H9 (cell line): ENCODE data around the gene NADSYN1. TPM values are rescaled to one million over a fixed set of nuclear protein-coding genes. Genes with fewer than 3 reads are reported as not detected.
A peak's percentile ranks its signal among the peaks of the same experiment; 100 is the strongest.

Experiments used
- DNase-seq: peaks from one replicate; pipeline ENCODE4 v3.0.0-alpha.2; 2017
- H2AFZ ChIP-seq: one replicate; pipeline ENCODE4 v1.6.1; 2013; ENCODE audit warnings: mild to moderate bottlenecking, low read length, control low read depth, moderate library complexity
- H2AK5ac ChIP-seq: 2 replicates; pipeline ENCODE4 v1.6.1; 2013; ENCODE audit warnings: low read length, control low read depth, mixed read lengths; ENCODE audit not compliant: insufficient read length
- H2BK120ac ChIP-seq: one replicate; pipeline ENCODE4 v1.6.1; 2013; ENCODE audit warnings: low read depth, mild to moderate bottlenecking, low read length, control low read depth, inconsistent platforms; ENCODE audit not compliant: poor library complexity, severe bottlenecking
- H2BK12ac ChIP-seq: 2 replicates; pipeline ENCODE4 v1.6.1; 2013; ENCODE audit warnings: low read length, control low read depth, mixed read lengths, low read depth; ENCODE audit not compliant: insufficient read length
- H2BK15ac ChIP-seq: 2 replicates; pipeline ENCODE4 v1.6.1; 2013; ENCODE audit warnings: low read depth, low read length, control low read depth
- H2BK20ac ChIP-seq: one replicate; pipeline ENCODE4 v1.6.1; 2013; ENCODE audit warnings: low read depth, mild to moderate bottlenecking, low read length, control low read depth, inconsistent platforms; ENCODE audit not compliant: poor library complexity, severe bottlenecking
- H2BK5ac ChIP-seq: 2 replicates; pipeline ENCODE4 v1.6.1; 2013; ENCODE audit warnings: low read length, control low read depth, mixed read lengths; ENCODE audit not compliant: insufficient read length
- H3K14ac ChIP-seq: 2 replicates; pipeline ENCODE4 v1.6.1; 2013; ENCODE audit warnings: low read length, control low read depth; ENCODE audit not compliant: insufficient read depth
- H3K18ac ChIP-seq: 2 replicates; pipeline ENCODE4 v1.6.1; 2013; ENCODE audit warnings: low read depth, mild to moderate bottlenecking, mixed read lengths, low read length, control low read depth; ENCODE audit not compliant: insufficient read length
- H3K23ac ChIP-seq: 2 replicates; pipeline ENCODE4 v1.6.1; 2013; ENCODE audit warnings: low read length, control low read depth, mixed read lengths, low read depth; ENCODE audit not compliant: insufficient read length
- H3K23me2 ChIP-seq: 2 replicates; pipeline ENCODE4 v1.6.1; 2013; ENCODE audit warnings: low read depth, mild to moderate bottlenecking, mixed read lengths, low read length, control low read depth; ENCODE audit not compliant: insufficient read length, poor library complexity, severe bottlenecking
- H3K27ac ChIP-seq: 2 replicates; pipeline ENCODE4 v1.5.1; 2013; ENCODE audit warnings: low read length, control low read depth, mixed read lengths, low read depth; ENCODE audit not compliant: insufficient read length
- H3K27me3 ChIP-seq: 2 replicates; pipeline ENCODE4 v1.6.1; 2013; ENCODE audit warnings: low read length, control low read depth, inconsistent platforms; ENCODE audit not compliant: insufficient read depth
- H3K4ac ChIP-seq: 2 replicates; pipeline ENCODE4 v1.6.1; 2013; ENCODE audit warnings: low read depth, mild to moderate bottlenecking, control low read depth, inconsistent platforms, low read length, moderate library complexity
- H3K4me1 ChIP-seq: 2 replicates; pipeline ENCODE4 v1.6.1; 2013; ENCODE audit warnings: low read length, control low read depth, inconsistent platforms; ENCODE audit not compliant: insufficient read depth
- H3K4me2 ChIP-seq: 2 replicates; pipeline ENCODE4 v1.6.1; 2013; ENCODE audit warnings: low read length, control low read depth, mixed read lengths; ENCODE audit not compliant: insufficient read length, insufficient read depth
- H3K56ac ChIP-seq: 2 replicates; pipeline ENCODE4 v1.6.1; 2013; ENCODE audit warnings: low read depth, mild to moderate bottlenecking, mixed read lengths, low read length, control low read depth; ENCODE audit not compliant: insufficient read length
- H3K79me1 ChIP-seq: 2 replicates; pipeline ENCODE4 v1.6.1; 2013; ENCODE audit warnings: low read depth, mild to moderate bottlenecking, moderate library complexity, low read length, control low read depth, inconsistent platforms; ENCODE audit not compliant: insufficient read depth, poor library complexity, severe bottlenecking
- H3K79me2 ChIP-seq: 2 replicates; pipeline ENCODE4 v1.6.1; 2013; ENCODE audit warnings: low read length, control low read depth, inconsistent platforms; ENCODE audit not compliant: insufficient read depth
- H3K9ac ChIP-seq: 2 replicates; pipeline ENCODE4 v1.6.1; 2013; ENCODE audit warnings: low read length, control low read depth, mixed read lengths; ENCODE audit not compliant: insufficient read length; ENCODE audit errors: extremely low read depth
- H3K9me3 ChIP-seq: one replicate; pipeline ENCODE4 v1.6.1; 2013; ENCODE audit warnings: low read depth, low read length, inconsistent platforms; ENCODE audit not compliant: control insufficient read depth
- H3T11ph ChIP-seq: one replicate; pipeline ENCODE4 v1.6.1; 2013; ENCODE audit warnings: mild to moderate bottlenecking, low read length, control low read depth, inconsistent platforms
- H4K20me1 ChIP-seq: one replicate; pipeline ENCODE4 v1.6.1; 2013; ENCODE audit not compliant: control insufficient read depth, insufficient read length, insufficient read depth
- H4K5ac ChIP-seq: 2 replicates; pipeline ENCODE4 v1.6.1; 2013; ENCODE audit warnings: low read depth, mild to moderate bottlenecking, mixed read lengths, low read length, control low read depth; ENCODE audit not compliant: insufficient read length
- H4K8ac ChIP-seq: replicated peaks from 2 replicates; pipeline ENCODE4 v1.6.1; 2013; ENCODE audit warnings: low read length, control low read depth, mixed read lengths, low read depth; ENCODE audit not compliant: insufficient read length
- H4K91ac ChIP-seq: 2 replicates; pipeline ENCODE4 v1.6.1; 2013; ENCODE audit warnings: low read depth, mild to moderate bottlenecking, moderate library complexity, mixed read lengths, low read length, control low read depth; ENCODE audit not compliant: insufficient read length
- H3K27ac Mint-ChIP-seq, 3 experiments: 2 replicates in 2 of 3; 3 replicates in 1 of 3; pipeline ENCODE4 v1.8.0; 2020 to 2021; ENCODE audit warnings: mixed read lengths in 3 of 3, mild to moderate bottlenecking in 1 of 3, moderate library complexity in 1 of 3
- H3K27me3 Mint-ChIP-seq: 2 replicates; pipeline ENCODE4 v1.8.0; 2021; ENCODE audit warnings: low read depth, mild to moderate bottlenecking, moderate library complexity, mixed read lengths
- H3K36me3 Mint-ChIP-seq, 3 experiments: 2 replicates in 2 of 3; 3 replicates in 1 of 3; pipeline ENCODE4 v1.8.0; 2020 to 2021; ENCODE audit warnings: low read depth in 3 of 3, mixed read lengths in 3 of 3; ENCODE audit not compliant: insufficient read depth in 1 of 3
- H3K4me1 Mint-ChIP-seq, 2 experiments: 2 replicates each; pipeline ENCODE4 v1.8.0; 2020; ENCODE audit warnings: mixed read lengths in 2 of 2
- H3K4me3 Mint-ChIP-seq, 2 experiments: 2 replicates in 1 of 2; 3 replicates in 1 of 2; pipeline ENCODE4 v1.8.0; 2020 to 2021; ENCODE audit warnings: mild to moderate bottlenecking in 2 of 2, mixed read lengths in 2 of 2, moderate library complexity in 1 of 2
- H3K9me3 Mint-ChIP-seq, 2 experiments: 2 replicates in 1 of 2; 3 replicates in 1 of 2; pipeline ENCODE4 v1.8.0; 2020; ENCODE audit warnings: mild to moderate bottlenecking in 2 of 2, mixed read lengths in 2 of 2, moderate library complexity in 1 of 2
- CTCF ChIP-seq: fragments of 200-600 bp; sonication (generic); conservative IDR thresholded peaks from 3 replicates; pipeline ENCODE4 v1.8.0; 2021; ENCODE audit warnings: antibody characterized with exemption, mild to moderate bottlenecking
- WGBS: extraction: QIAGEN DNeasy Blood & Tissue Kit; methylation state at CpG from one replicate; pipeline ENCODE4 v1.1.7; 2013; ENCODE audit warnings: missing lambda C conversion rate, low lambda C conversion rate, mixed read lengths; ENCODE audit not compliant: insufficient read length; ENCODE audit errors: extremely low coverage; 5-methylcytosine and 5-hydroxymethylcytosine counted together
- total RNA-seq: library from RNA; stranded (reverse); gene quantifications from 2 replicates; pipeline ENCODE4 v1.2.1, GENCODE V29; 2021

The NADSYN1 gene
- total RNA-seq, 1 experiment from 2014 or later = 44.2 TPM

GRCh38 chr11:71505781-71506180 lies 52.8 kb downstream of the NADSYN1 start:
- Histone ChIP-seq H3K79me2 (no peaks in the 10 kb centered on the region), H3K23me2 (no peaks in the 10 kb centered on the region), H2BK15ac (no peak overlapping the region), H3K18ac (no peak overlapping the region), H3K27me3 (no peaks in the 10 kb centered on the region), H4K91ac (no peak overlapping the region), H3K9me3 (peaks cover 14% of the 10 kb centered on the region), H3K9ac (no peak overlapping the region), H3K4me1 (no peaks in the 10 kb centered on the region; the same call in 1 of the 2 replicates), H3K23ac (no peak overlapping the region), H3K27ac (no peak overlapping the region), H2BK12ac (no peak overlapping the region), H3K4ac (no peak overlapping the region), H3T11ph (no peak overlapping the region), H3K14ac (no peak overlapping the region), H2AFZ (no peak overlapping the region), H2BK5ac (no peak overlapping the region), H3K79me1 (no peaks in the 10 kb centered on the region), H3K56ac (no peak overlapping the region), H2BK120ac (no peak overlapping the region), H4K5ac (no peak overlapping the region), H2AK5ac (no peak overlapping the region), H3K4me2 (no peak overlapping the region), H4K8ac (no peak overlapping the region), H2BK20ac (no peak overlapping the region), H4K20me1 (no peaks in the 10 kb centered on the region)
- peaks cover 14% of the 10 kb centered on the region for H3K27me3 Mint-ChIP-seq
- peaks cover 42 to 45% of the 10 kb centered on the region in 2 experiments for H3K9me3 Mint-ChIP-seq
- H3K4me1 Mint-ChIP-seq = peaks cover 13 to 19% of the 10 kb centered on the region in 2 experiments
- no peak for TF ChIP-seq CTCF
- peak overlapping the region in 2 of 3 experiments; percentile 56 to 79; a peak in 2 of 7 replicates for H3K27ac Mint-ChIP-seq
- H3K4me3 Mint-ChIP-seq = no peak overlapping the region
- H3K36me3 Mint-ChIP-seq = peaks cover 16 to 45% (median 26%) of the 10 kb centered on the region in 3 experiments
- no peak for DNase-seq
- WGBS = no CpG with 5 or more reads among the region's 9 CpGs
